HepG2 (cell line): Measurements from ENCODE around the gene ARL6. TPM values are rescaled to one million over a fixed set of nuclear protein-coding genes. Genes with fewer than 3 reads are reported as not detected.

Experiments used
- ATAC-seq: fragments of 200-7000 bp; cut with Tn5 transposase; 3 replicates; pipeline ENCODE4 v1.9.1; 2020; ENCODE audit warnings: mild to moderate bottlenecking, moderate library complexity
- BruUV-seq: library from RNA; stranded (reverse); fragments of 400-500 nt; replicated peaks from 2 replicates; lab custom pipeline; 2021; lab: Mats Ljungman, UMichigan
- CTCF ChIA-PET: fragments of 300-600 bp; formaldehyde crosslinking; extraction: SDS; loops from one replicate; lab custom pipeline; 2021; ENCODE audit warnings: low total read pairs, inconsistent platforms, low intra/inter-chr PET ratio; lab: Yijun Ruan, JAX
- POLR2A ChIA-PET: fragments of 350-600 bp; sonication (Branson Sonifier 250); formaldehyde crosslinking; loops from one replicate; lab custom pipeline; 2020; ENCODE audit warnings: antibody characterized with exemption, inconsistent platforms; lab: Yijun Ruan, JAX
- DNase-seq: peaks from one replicate; pipeline ENCODE4 v3.0.0-alpha.2; 2015; ENCODE audit warnings: low spot score
- FAIRE-seq: peaks from 3 replicates; lab custom pipeline; 2011; peaks lifted over from hg19 to GRCh38; lab: Jason Lieb, UNC
- H2AFZ ChIP-seq: one replicate; pipeline ENCODE4 v1.6.1; 2011; ENCODE audit warnings: low read length, inconsistent platforms
- H3K27ac ChIP-seq: fragments of 300-600 bp; 3 replicates; pipeline ENCODE4 v1.8.0; 2011; ENCODE audit warnings: mixed run types, mild to moderate bottlenecking, mixed read lengths, low read length, inconsistent platforms; ENCODE audit not compliant: insufficient read depth; ENCODE audit errors: extremely low read length
- H3K27me3 ChIP-seq, 2 experiments: fragments of 200-600 bp in 1 of 2; 2 replicates in 1 of 2; 3 replicates in 1 of 2; pipeline versions ENCODE4 v1.6.0 to v1.8.0; 2011; ENCODE audit warnings: low read length in 2 of 2, mild to moderate bottlenecking in 2 of 2, moderate library complexity in 2 of 2, inconsistent platforms in 1 of 2; ENCODE audit not compliant: insufficient read depth in 2 of 2, control insufficient read depth in 1 of 2
- H3K36me3 ChIP-seq, 2 experiments: fragments of 200-600 bp in 1 of 2; replicated peaks in 1 of 2; 2 replicates in 1 of 2; 3 replicates in 1 of 2; pipeline versions ENCODE4 v1.5.1 to v1.8.0; 2011; ENCODE audit warnings: low read length in 2 of 2, inconsistent platforms in 1 of 2; ENCODE audit not compliant: insufficient read depth in 2 of 2, control insufficient read depth in 1 of 2
- H3K4me1 ChIP-seq: 2 replicates; pipeline ENCODE4 v1.5.1; 2012; ENCODE audit warnings: low read length, inconsistent platforms; ENCODE audit not compliant: insufficient read depth
- H3K4me2 ChIP-seq: 2 replicates; pipeline ENCODE4 v1.6.0; 2011; ENCODE audit warnings: low read depth, low read length, inconsistent platforms
- H3K4me3 ChIP-seq, 3 experiments: fragments of 200-600 bp in 1 of 3; sonication (generic), shearing (Covaris generic) in 1 of 3; replicated peaks in 1 of 3; 2 replicates each; pipeline ENCODE4 v1.5.1; 2011 to 2016; ENCODE audit warnings: low read length in 3 of 3, inconsistent platforms in 2 of 3, low read depth in 2 of 3, mild to moderate bottlenecking in 2 of 3, control low read depth in 1 of 3, mixed read lengths in 1 of 3; ENCODE audit not compliant: insufficient read depth in 1 of 3
- H3K79me2 ChIP-seq: one replicate; pipeline ENCODE4 v1.6.1; 2011; ENCODE audit warnings: low read length, inconsistent platforms; ENCODE audit not compliant: insufficient read depth
- H3K9ac ChIP-seq: 2 replicates; pipeline ENCODE4 v1.6.0; 2011; ENCODE audit warnings: mild to moderate bottlenecking, low read depth, low read length, inconsistent platforms; ENCODE audit not compliant: insufficient read depth
- H3K9me3 ChIP-seq: 2 replicates; pipeline ENCODE4 v1.5.1; 2012; ENCODE audit warnings: mild to moderate bottlenecking, low read length
- H4K20me1 ChIP-seq: 2 replicates; pipeline ENCODE4 v1.6.0; 2011; ENCODE audit warnings: inconsistent platforms, mild to moderate bottlenecking, low read length, moderate library complexity; ENCODE audit not compliant: insufficient read depth
- ISX ChIP-seq: sonication (generic); formaldehyde crosslinking; conservative IDR thresholded peaks from 2 replicates; pipeline ENCODE4 v1.5.0; 2020; ENCODE audit warnings: missing genetic modification reagents
- JUNB ChIP-seq: sonication (generic); formaldehyde crosslinking; IDR thresholded peaks from 2 replicates; pipeline ENCODE4 v1.8.0; 2022; ENCODE audit warnings: missing genetic modification reagents, mild to moderate bottlenecking, borderline replicate concordance
- ZKSCAN5 ChIP-seq: sonication (generic); formaldehyde crosslinking; IDR thresholded peaks from 2 replicates; pipeline ENCODE4 v1.5.1; 2020; ENCODE audit warnings: mild to moderate bottlenecking, missing genetic modification reagents
- ZNF274 ChIP-seq: sonication (generic); formaldehyde crosslinking; IDR thresholded peaks from 2 replicates; pipeline ENCODE4 v1.5.1; 2020; ENCODE audit warnings: mild to moderate bottlenecking, missing genetic modification reagents
- ZNF530 ChIP-seq: sonication (generic); formaldehyde crosslinking; IDR thresholded peaks from 2 replicates; pipeline ENCODE4 v1.5.0; 2020; ENCODE audit warnings: low read depth, mild to moderate bottlenecking, missing genetic modification reagents
- in situ Hi-C: cut with HindIII; loops from 2 replicates; pipeline ENCODE4 v1.10.0; 2017; ENCODE audit warnings: low pct_unique_long_range_greater_than_20kb; ENCODE audit not compliant: extremely low pct_ligation_motif_present
- intact Hi-C: fragments of 100-400 bp; cut with micrococcal nuclease; formaldehyde crosslinking; loops from one replicate; pipeline ENCODE4 v1.10.0; 2022; ENCODE audit not compliant: unreplicated experiment
- polyA plus RNA-seq, 8 experiments: library from polyadenylated mRNA; depleted of rRNA in 3 of 8; stranded (reverse) in 7 of 8; unstranded in 1 of 8; fragments of >200 nt; fragmentation: Illumina TruSeq in 4 of 8; extraction: Trizol in 4 of 8; gene quantifications; 2 replicates each; pipeline versions ENCODE4 v1.2.1 to v1.2.3, GENCODE V29; 2011 to 2016; ENCODE audit warnings: low read depth in 4 of 8, missing spikeins in 1 of 8, mixed read lengths in 1 of 8; ENCODE audit not compliant: insufficient read depth in 1 of 8
- total RNA-seq, 5 experiments: library from RNA; depleted of rRNA; stranded (reverse); fragments of >200 nt; fragmentation: Illumina TruSeq; extraction: Trizol; gene quantifications; 2 replicates each; pipeline ENCODE4 v1.2.3, GENCODE V29; 2016; ENCODE audit warnings: low read depth in 1 of 5
- TF ChIP-seq, protein P1 (sequence below): sonication (generic); formaldehyde crosslinking; IDR thresholded peaks from 2 replicates; pipeline ENCODE4 v1.5.0; 2020; ENCODE audit warnings: mild to moderate bottlenecking, missing genetic modification reagents
- TF ChIP-seq, protein P2 (sequence below): IDR thresholded peaks from 2 replicates; pipeline ENCODE4 v1.6.1; 2012; ENCODE audit warnings: low read depth, low read length, improper control_type of control experiment
- TF ChIP-seq, protein P3 (sequence below): sonication (generic); formaldehyde crosslinking; IDR thresholded peaks from 2 replicates; pipeline ENCODE4 v1.4.0; 2020; ENCODE audit warnings: missing genetic modification reagents

The ARL6 gene
- total and polyA plus RNA-seq, 2 of the 13 experiments (the other 11 are each of a cell fraction or from before 2014, with no cell fraction given) = 1.3 to 3.7 TPM

DNA sequence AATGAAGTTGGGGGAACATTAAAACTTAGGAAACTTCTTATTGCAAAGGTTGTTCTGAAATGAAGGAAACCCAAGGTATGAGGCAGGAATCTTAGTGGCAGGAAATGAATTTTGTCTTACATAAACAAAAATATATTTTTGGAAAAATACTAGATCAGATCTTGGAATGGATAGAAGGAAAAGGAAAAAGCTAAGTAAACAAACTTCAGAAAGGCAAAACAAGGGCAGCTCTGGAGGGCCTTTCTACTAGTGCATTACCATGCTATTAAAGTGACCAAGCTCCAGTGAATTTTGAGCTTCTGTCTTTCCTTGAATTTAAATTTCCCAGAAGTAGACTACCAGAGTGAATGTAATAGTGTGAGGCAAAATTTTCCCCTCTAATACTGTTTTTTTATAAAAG is 13.6 kb downstream of the ARL6 start:
- H3K9ac ChIP-seq = no peak overlapping the region
- TF ChIP-seq ZNF530 = no peak
- TF ChIP-seq, protein P1, sequence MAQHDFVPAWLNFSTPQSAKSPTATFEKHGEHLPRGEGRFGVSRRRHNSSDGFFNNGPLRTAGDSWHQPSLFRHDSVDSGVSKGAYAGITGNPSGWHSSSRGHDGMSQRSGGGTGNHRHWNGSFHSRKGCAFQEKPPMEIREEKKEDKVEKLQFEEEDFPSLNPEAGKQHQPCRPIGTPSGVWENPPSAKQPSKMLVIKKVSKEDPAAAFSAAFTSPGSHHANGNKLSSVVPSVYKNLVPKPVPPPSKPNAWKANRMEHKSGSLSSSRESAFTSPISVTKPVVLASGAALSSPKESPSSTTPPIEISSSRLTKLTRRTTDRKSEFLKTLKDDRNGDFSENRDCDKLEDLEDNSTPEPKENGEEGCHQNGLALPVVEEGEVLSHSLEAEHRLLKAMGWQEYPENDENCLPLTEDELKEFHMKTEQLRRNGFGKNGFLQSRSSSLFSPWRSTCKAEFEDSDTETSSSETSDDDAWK (CRISPR knock-in tag) = no peak
- TF ChIP-seq ISX (CRISPR knock-in tag) = no peak
- TF ChIP-seq ZKSCAN5 (CRISPR knock-in tag) = no peak
- TF ChIP-seq JUNB = no peak
- TF ChIP-seq, protein P2, sequence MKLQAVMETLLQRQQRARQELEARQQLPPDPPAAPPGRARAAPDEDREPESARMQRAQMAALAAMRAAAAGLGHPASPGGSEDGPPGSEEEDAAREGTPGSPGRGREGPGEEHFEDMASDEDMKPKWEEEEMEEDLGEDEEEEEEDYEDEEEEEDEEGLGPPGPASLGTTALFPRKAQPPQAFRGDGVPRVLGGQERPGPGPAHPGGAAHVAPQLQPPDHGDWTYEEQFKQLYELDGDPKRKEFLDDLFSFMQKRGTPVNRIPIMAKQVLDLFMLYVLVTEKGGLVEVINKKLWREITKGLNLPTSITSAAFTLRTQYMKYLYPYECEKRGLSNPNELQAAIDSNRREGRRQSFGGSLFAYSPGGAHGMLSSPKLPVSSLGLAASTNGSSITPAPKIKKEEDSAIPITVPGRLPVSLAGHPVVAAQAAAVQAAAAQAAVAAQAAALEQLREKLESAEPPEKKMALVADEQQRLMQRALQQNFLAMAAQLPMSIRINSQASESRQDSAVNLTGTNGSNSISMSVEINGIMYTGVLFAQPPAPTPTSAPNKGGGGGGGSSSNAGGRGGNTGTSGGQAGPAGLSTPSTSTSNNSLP = no peak
- no peak for TF ChIP-seq ZNF274 (CRISPR knock-in tag)
- TF ChIP-seq, protein P3, sequence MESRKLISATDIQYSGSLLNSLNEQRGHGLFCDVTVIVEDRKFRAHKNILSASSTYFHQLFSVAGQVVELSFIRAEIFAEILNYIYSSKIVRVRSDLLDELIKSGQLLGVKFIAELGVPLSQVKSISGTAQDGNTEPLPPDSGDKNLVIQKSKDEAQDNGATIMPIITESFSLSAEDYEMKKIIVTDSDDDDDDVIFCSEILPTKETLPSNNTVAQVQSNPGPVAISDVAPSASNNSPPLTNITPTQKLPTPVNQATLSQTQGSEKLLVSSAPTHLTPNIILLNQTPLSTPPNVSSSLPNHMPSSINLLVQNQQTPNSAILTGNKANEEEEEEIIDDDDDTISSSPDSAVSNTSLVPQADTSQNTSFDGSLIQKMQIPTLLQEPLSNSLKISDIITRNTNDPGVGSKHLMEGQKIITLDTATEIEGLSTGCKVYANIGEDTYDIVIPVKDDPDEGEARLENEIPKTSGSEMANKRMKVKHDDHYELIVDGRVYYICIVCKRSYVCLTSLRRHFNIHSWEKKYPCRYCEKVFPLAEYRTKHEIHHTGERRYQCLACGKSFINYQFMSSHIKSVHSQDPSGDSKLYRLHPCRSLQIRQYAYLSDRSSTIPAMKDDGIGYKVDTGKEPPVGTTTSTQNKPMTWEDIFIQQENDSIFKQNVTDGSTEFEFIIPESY (CRISPR knock-in tag) = no peak
- H4K20me1 ChIP-seq = no peaks in the 10 kb centered on the region
- H3K27me3 ChIP-seq = no peaks in the 10 kb centered on the region
- ATAC-seq (no peak), DNase-seq (no peak), FAIRE-seq (no peak)
- H3K27ac ChIP-seq = no peak overlapping the region
- intact Hi-C loops = no loop called here
- H3K9me3 ChIP-seq = no peaks in the 10 kb centered on the region
- H3K4me2 ChIP-seq = no peak overlapping the region
- in situ Hi-C loops = loop anchor here (25.0 kb wide), 1 partner anchor 559 kb away; no protein-coding TSS in a partner anchor
- H3K4me3 ChIP-seq = no peak overlapping the region
- H3K4me1 ChIP-seq = no peaks in the 10 kb centered on the region
- no TSS peak for BruUV-seq
- ChIA-PET CTCF (no interaction called here), POLR2A (no interaction called here)
- H2AFZ ChIP-seq = no peak overlapping the region
- no peaks in the 10 kb centered on the region for H3K79me2 ChIP-seq
- H3K36me3 ChIP-seq = no peaks in the 10 kb centered on the region
